GM23248 (cell line): ENCODE results near the gene KIZ. TPM values are rescaled to one million over a fixed set of nuclear protein-coding genes. Genes with fewer than 3 reads are reported as not detected.

ENCODE experiments used
- DNase-seq: peaks from one replicate; pipeline ENCODE4 v3.0.0-alpha.2; 2015
- H2AFZ ChIP-seq: fragments of 200-600 bp; sonication (generic); 2 replicates; pipeline ENCODE4 v1.6.1; 2016; ENCODE audit warnings: antibody characterized with exemption
- H3F3A ChIP-seq: fragments of 200-600 bp; sonication (generic); 2 replicates; pipeline ENCODE4 v1.6.1; 2016; ENCODE audit warnings: mild to moderate bottlenecking, antibody characterized with exemption, mixed run types; ENCODE audit not compliant: insufficient read depth
- H3K27ac ChIP-seq: fragments of 200-600 bp; sonication (generic); 2 replicates; pipeline ENCODE4 v1.5.1; 2016; ENCODE audit warnings: mild to moderate bottlenecking
- H3K27me3 ChIP-seq: fragments of 200-600 bp; sonication (generic); replicated peaks from 2 replicates; pipeline ENCODE4 v1.6.1; 2016; ENCODE audit warnings: mild to moderate bottlenecking; ENCODE audit not compliant: insufficient read depth
- H3K36me3 ChIP-seq: fragments of 200-600 bp; sonication (generic); 2 replicates; pipeline ENCODE4 v1.6.1; 2016; ENCODE audit warnings: low read depth, mild to moderate bottlenecking
- H3K4me1 ChIP-seq: fragments of 200-600 bp; sonication (generic); 2 replicates; pipeline ENCODE4 v1.6.1; 2016; ENCODE audit warnings: mild to moderate bottlenecking; ENCODE audit not compliant: insufficient read depth
- H3K4me2 ChIP-seq: fragments of 200-600 bp; sonication (generic); one replicate; pipeline ENCODE4 v1.6.1; 2016; ENCODE audit warnings: mild to moderate bottlenecking; ENCODE audit not compliant: unreplicated experiment
- H3K4me3 ChIP-seq: fragments of 200-600 bp; sonication (generic); 2 replicates; pipeline ENCODE4 v1.5.1; 2016; ENCODE audit warnings: mild to moderate bottlenecking
- H3K79me2 ChIP-seq: fragments of 200-600 bp; sonication (generic); 2 replicates; pipeline ENCODE4 v1.6.1; 2016; ENCODE audit warnings: mild to moderate bottlenecking; ENCODE audit not compliant: insufficient read depth
- H3K9ac ChIP-seq: fragments of 200-600 bp; sonication (generic); 2 replicates; pipeline ENCODE4 v1.6.1; 2016; ENCODE audit warnings: mild to moderate bottlenecking
- H3K9me2 ChIP-seq: fragments of 200-600 bp; sonication (generic); 2 replicates; pipeline ENCODE4 v1.6.1; 2016; ENCODE audit warnings: mixed run types, mild to moderate bottlenecking, moderate library complexity; ENCODE audit not compliant: insufficient read depth
- H3K9me3 ChIP-seq: fragments of 200-600 bp; sonication (generic); one replicate; pipeline ENCODE4 v1.6.1; 2017; ENCODE audit warnings: low read depth
- H4K20me1 ChIP-seq: fragments of 200-600 bp; sonication (generic); 2 replicates; pipeline ENCODE4 v1.6.0; 2016; ENCODE audit not compliant: insufficient read depth
- EZH2 ChIP-seq: fragments of 200-600 bp; sonication (generic); IDR thresholded peaks from 2 replicates; pipeline ENCODE4 v1.6.1; 2018; ENCODE audit warnings: antibody characterized with exemption, mild to moderate bottlenecking; ENCODE audit not compliant: insufficient read depth, poor library complexity, severe bottlenecking
- EZH2phosphoT487 ChIP-seq: fragments of 200-600 bp; sonication (generic); IDR thresholded peaks from 2 replicates; pipeline ENCODE4 v1.6.1; 2018; ENCODE audit warnings: antibody characterized with exemption, moderate library complexity, mild to moderate bottlenecking, low read depth; ENCODE audit not compliant: insufficient read depth
- WGBS, 2 experiments: methylation state at CpG; one replicate each; pipeline ENCODE4 v1.1.6; 2015 to 2017; ENCODE audit warnings: low lambda C conversion rate in 2 of 2, low coverage in 1 of 2; ENCODE audit errors: missing lambda C conversion rate in 2 of 2; 5-methylcytosine and 5-hydroxymethylcytosine counted together
- in situ Hi-C: fragments of 300-500 bp; cut with MboI; formaldehyde crosslinking; loops from 2 replicates; pipeline ENCODE4 v1.15.0; 2020
- polyA plus RNA-seq: library from polyadenylated mRNA; unstranded; fragments of >200 nt; fragmentation: Nextera tagmentation; extraction: Ambion mirVana; gene quantifications from 2 replicates; pipeline ENCODE4 v1.2.1, GENCODE V29; 2016
- total RNA-seq: library from RNA; depleted of rRNA; stranded (reverse); fragments of >200 nt; shearing (Covaris generic); gene quantifications from 2 replicates; pipeline ENCODE4 v1.2.3, GENCODE V29; 2014

Gene KIZ
- total and polyA plus RNA-seq, 2 experiments from 2014 or later = 15.4 to 24.5 TPM

GRCh38 chr20:21279706-21280521 is 154.0 kb downstream of the KIZ start:
- Histone ChIP-seq H3F3A (no peaks in the 10 kb centered on the region), H3K36me3 (no peaks in the 10 kb centered on the region), H3K4me2 (no peak overlapping the region), H4K20me1 (no peaks in the 10 kb centered on the region), H3K27me3 (no peaks in the 10 kb centered on the region; the same call in 1 of the 2 replicates), H2AFZ (no peak overlapping the region), H3K9ac (no peak overlapping the region), H3K9me2 (no peaks in the 10 kb centered on the region), H3K79me2 (no peaks in the 10 kb centered on the region), H3K4me1 (no peaks in the 10 kb centered on the region), H3K9me3 (no peaks in the 10 kb centered on the region), H3K27ac (no peak overlapping the region), H3K4me3 (no peak overlapping the region)
- TF ChIP-seq EZH2 = no peak
- TF ChIP-seq EZH2phosphoT487 = no peak
- in situ Hi-C loops = no loop called here
- WGBS, 2 experiments = 36 to 46% methylated on average over 7 of the region's 7 CpGs
- DNase-seq = no peak

GRCh38 chr20:21280522-21281016 is 154.7 kb downstream of the KIZ start:
- H3K9me3 ChIP-seq = no peaks in the 10 kb centered on the region
- no peaks in the 10 kb centered on the region for H3K79me2 ChIP-seq
- H3K36me3 ChIP-seq = no peaks in the 10 kb centered on the region
- no peak for DNase-seq
- H3K27ac ChIP-seq = no peak overlapping the region
- TF ChIP-seq EZH2 = no peak
- no peak for TF ChIP-seq EZH2phosphoT487
- no peaks in the 10 kb centered on the region for H3F3A ChIP-seq
- H3K27me3 ChIP-seq = no peaks in the 10 kb centered on the region; the same call in 1 of the 2 replicates
- in situ Hi-C loops = no loop called here
- no peak overlapping the region for H2AFZ ChIP-seq
- H3K4me3 ChIP-seq = no peak overlapping the region
- no peak overlapping the region for H3K4me2 ChIP-seq
- no peak overlapping the region for H3K9ac ChIP-seq
- 15 to 28% methylated on average over 3 of the region's 3 CpGs for WGBS, 2 experiments
- no peaks in the 10 kb centered on the region for H4K20me1 ChIP-seq
- H3K9me2 ChIP-seq = no peaks in the 10 kb centered on the region
- H3K4me1 ChIP-seq = no peaks in the 10 kb centered on the region

GRCh38 chr20:21286775-21287174 is 160.9 kb downstream of the KIZ start:
- no peak overlapping the region for H3K4me2 ChIP-seq
- no peaks in the 10 kb centered on the region for H3K27me3 ChIP-seq
- DNase-seq = no peak
- no peaks in the 10 kb centered on the region for H3K9me2 ChIP-seq
- H3K4me1 ChIP-seq = no peaks in the 10 kb centered on the region
- no peaks in the 10 kb centered on the region for H4K20me1 ChIP-seq
- no peaks in the 10 kb centered on the region for H3K79me2 ChIP-seq
- H3K4me3 ChIP-seq = no peak overlapping the region
- no peak overlapping the region for H3K9ac ChIP-seq
- H3K27ac ChIP-seq = no peak overlapping the region
- H3K36me3 ChIP-seq = no peaks in the 10 kb centered on the region
- in situ Hi-C loops = no loop called here
- H3F3A ChIP-seq = peaks cover 10% of the 10 kb centered on the region; the same call in 1 of the 2 replicates
- no peaks in the 10 kb centered on the region for H3K9me3 ChIP-seq
- no peak overlapping the region for H2AFZ ChIP-seq
- no peak for TF ChIP-seq EZH2phosphoT487
- no peak for TF ChIP-seq EZH2
- 41 to 42% methylated on average over 4 of the region's 4 CpGs for WGBS, 2 experiments

- no peak overlapping the region for H3K27ac ChIP-seq
- DNase-seq = no peak
- no peak overlapping the region for H2AFZ ChIP-seq
- H4K20me1 ChIP-seq = no peaks in the 10 kb centered on the region
- no peak for TF ChIP-seq EZH2
- TF ChIP-seq EZH2phosphoT487 = no peak
- peaks cover 10% of the 10 kb centered on the region; the same call in 1 of the 2 replicates for H3F3A ChIP-seq
- WGBS, 2 experiments = 68 to 73% methylated on average over 14 of the region's 14 CpGs
- no peaks in the 10 kb centered on the region for H3K27me3 ChIP-seq
- no peaks in the 10 kb centered on the region for H3K4me1 ChIP-seq
- in situ Hi-C loops = no loop called here
- H3K9ac ChIP-seq = no peak overlapping the region
- no peaks in the 10 kb centered on the region for H3K9me3 ChIP-seq
- no peak overlapping the region for H3K4me2 ChIP-seq
- H3K79me2 ChIP-seq = no peaks in the 10 kb centered on the region
- no peaks in the 10 kb centered on the region for H3K36me3 ChIP-seq
- no peaks in the 10 kb centered on the region for H3K9me2 ChIP-seq
- no peak overlapping the region for H3K4me3 ChIP-seq
Observed at GRCh38 chr20:21288587-21289370, 162.9 kb downstream of the KIZ start.
